Neural cell (in vitro differentiated cells): Measurements from ENCODE around the gene NPC1. TPM values are rescaled to one million over a fixed set of nuclear protein-coding genes. Genes with fewer than 3 reads are reported as not detected.

Experiments used
- H2AFZ ChIP-seq: fragments of 200-600, 300-800 bp; sonication (generic), shearing (Covaris generic); 2 replicates; pipeline ENCODE4 v1.6.0; 2014; ENCODE audit warnings: low read depth, mild to moderate bottlenecking, antibody characterized with exemption, low read length, moderate library complexity
- H3F3A ChIP-seq: fragments of 200-600 bp; shearing (Covaris generic); 2 replicates; pipeline ENCODE4 v1.6.1; 2016; ENCODE audit warnings: mild to moderate bottlenecking, moderate library complexity, mixed read lengths, antibody characterized with exemption, low read length; ENCODE audit not compliant: insufficient read depth, poor library complexity, severe bottlenecking
- H3K27ac ChIP-seq: fragments of 200-600, 300-800 bp; sonication (generic), shearing (Covaris generic); 2 replicates; pipeline ENCODE4 v1.5.1; 2014; ENCODE audit warnings: mild to moderate bottlenecking, low read length, moderate library complexity
- H3K27me3 ChIP-seq: fragments of 300-800, 200-600 bp; sonication (generic), shearing (Covaris generic); 2 replicates; pipeline ENCODE4 v1.6.0; 2014; ENCODE audit warnings: mild to moderate bottlenecking, low read depth, low read length, moderate library complexity; ENCODE audit not compliant: insufficient read depth
- H3K36me3 ChIP-seq: fragments of 300-800, 200-600 bp; sonication (generic), shearing (Covaris generic); 2 replicates; pipeline ENCODE4 v1.5.1; 2014; ENCODE audit warnings: mild to moderate bottlenecking, antibody characterized with exemption, low read length, moderate library complexity; ENCODE audit not compliant: insufficient read depth
- H3K4me2 ChIP-seq: fragments of 300-800, 200-600 bp; sonication (generic), shearing (Covaris generic); 2 replicates; pipeline ENCODE4 v1.6.0; 2014; ENCODE audit warnings: mild to moderate bottlenecking, low read length
- H3K4me3 ChIP-seq: fragments of 300-800, 200-600 bp; sonication (generic), shearing (Covaris generic); 2 replicates; pipeline ENCODE4 v1.5.1; 2014; ENCODE audit warnings: mild to moderate bottlenecking, low read length, moderate library complexity
- H3K79me2 ChIP-seq: fragments of 200-600 bp; shearing (Covaris generic); replicated peaks from 2 replicates; pipeline ENCODE4 v1.6.0; 2014; ENCODE audit warnings: mild to moderate bottlenecking, low read length, moderate library complexity; ENCODE audit not compliant: insufficient read depth
- H3K9ac ChIP-seq: fragments of 300-800, 200-600 bp; sonication (generic), shearing (Covaris generic); 2 replicates; pipeline ENCODE4 v1.6.1; 2016; ENCODE audit warnings: mild to moderate bottlenecking, low read length, mixed read lengths
- H3K9me2 ChIP-seq: fragments of 200-600 bp; shearing (Covaris generic); 2 replicates; pipeline ENCODE4 v1.6.1; 2016; ENCODE audit warnings: mild to moderate bottlenecking, low read length, mixed read lengths; ENCODE audit not compliant: insufficient read depth
- H3K9me3 ChIP-seq: fragments of 200-600, 300-800 bp; sonication (generic), shearing (Covaris generic); 2 replicates; pipeline ENCODE4 v1.6.1; 2016; ENCODE audit warnings: mild to moderate bottlenecking, mixed run types, low read length, moderate library complexity, mixed read lengths
- H4K20me1 ChIP-seq: fragments of 200-600 bp; shearing (Covaris generic); 2 replicates; pipeline ENCODE4 v1.6.1; 2016; ENCODE audit warnings: mild to moderate bottlenecking, mixed run types; ENCODE audit not compliant: insufficient read depth
- EP300 ChIP-seq: fragments of 450-650 bp; conservative IDR thresholded peaks from 2 replicates; pipeline ENCODE4 v1.6.1; 2014; ENCODE audit warnings: antibody characterized with exemption, mild to moderate bottlenecking, moderate library complexity; ENCODE audit not compliant: poor library complexity, severe bottlenecking
- EZH2 ChIP-seq: fragments of 200-600, 300-800 bp; shearing (Covaris generic), sonication (generic); IDR thresholded peaks from 2 replicates; pipeline ENCODE4 v1.6.1; 2014; ENCODE audit warnings: antibody characterized with exemption, low read length, borderline replicate concordance, mild to moderate bottlenecking; ENCODE audit not compliant: insufficient read depth, poor library complexity, severe bottlenecking
- MXI1 ChIP-seq: fragments of 450-650 bp; conservative IDR thresholded peaks from 2 replicates; pipeline ENCODE4 v1.6.1; 2014; ENCODE audit warnings: antibody characterized with exemption, mild to moderate bottlenecking; ENCODE audit not compliant: poor library complexity, severe bottlenecking
- POLR2AphosphoS5 ChIP-seq: IDR thresholded peaks from 2 replicates; pipeline ENCODE4 v1.6.1; 2012
- RAD21 ChIP-seq: fragments of 450-650 bp; conservative IDR thresholded peaks from 2 replicates; pipeline ENCODE4 v1.6.1; 2014; ENCODE audit warnings: antibody characterized with exemption, mild to moderate bottlenecking, moderate library complexity
- SMC3 ChIP-seq: fragments of 450-650 bp; conservative IDR thresholded peaks from 2 replicates; pipeline ENCODE4 v1.6.1; 2014; ENCODE audit warnings: antibody characterized with exemption, mild to moderate bottlenecking, moderate library complexity; ENCODE audit not compliant: poor library complexity
- TAF1 ChIP-seq: IDR thresholded peaks from 2 replicates; pipeline ENCODE4 v1.6.1; 2012; ENCODE audit warnings: low read depth
- polyA plus RNA-seq: library from polyadenylated mRNA; depleted of rRNA; stranded (reverse); fragments of >200 nt; gene quantifications from 2 replicates; pipeline ENCODE4 v1.2.3, GENCODE V29; 2014
- TF ChIP-seq, protein P1 (sequence below): IDR thresholded peaks from 2 replicates; pipeline ENCODE4 v1.6.1; 2012; ENCODE audit warnings: borderline replicate concordance
- TF ChIP-seq, protein P2 (sequence below): fragments of 450-650 bp; IDR thresholded peaks from 2 replicates; pipeline ENCODE4 v1.5.1; 2014; ENCODE audit warnings: antibody characterized with exemption, mild to moderate bottlenecking, moderate library complexity; ENCODE audit not compliant: poor library complexity, severe bottlenecking

NPC1 gene
- polyA plus RNA-seq, 1 donor from 2014 or later: 20.9 TPM

DNA sequence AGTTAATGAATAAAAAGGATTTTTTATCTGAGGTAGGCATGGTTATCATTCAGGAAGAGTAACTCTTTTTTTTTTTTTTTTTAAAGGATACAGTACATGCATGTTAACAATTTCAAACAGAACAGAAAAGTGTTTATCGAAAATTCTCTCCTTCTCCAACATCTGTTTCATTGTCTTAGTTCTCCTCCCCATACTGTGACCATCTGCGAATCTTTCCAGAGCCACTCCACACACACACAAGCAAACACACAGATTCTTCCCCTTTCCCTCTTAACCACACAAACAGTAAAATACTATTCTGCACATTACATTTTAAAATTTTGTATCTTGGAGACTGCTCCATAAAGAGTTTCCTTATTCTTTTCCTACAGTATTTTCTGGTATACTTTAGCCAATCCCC, 38.0 kb downstream of the NPC1 start:
- H3K27ac ChIP-seq: no peak overlapping the region
- H4K20me1 ChIP-seq: no peaks in the 10 kb centered on the region
- H3K9me2 ChIP-seq: no peaks in the 10 kb centered on the region
- TF ChIP-seq TAF1: no peak
- TF ChIP-seq POLR2AphosphoS5: no peak
- TF ChIP-seq, protein P1, sequence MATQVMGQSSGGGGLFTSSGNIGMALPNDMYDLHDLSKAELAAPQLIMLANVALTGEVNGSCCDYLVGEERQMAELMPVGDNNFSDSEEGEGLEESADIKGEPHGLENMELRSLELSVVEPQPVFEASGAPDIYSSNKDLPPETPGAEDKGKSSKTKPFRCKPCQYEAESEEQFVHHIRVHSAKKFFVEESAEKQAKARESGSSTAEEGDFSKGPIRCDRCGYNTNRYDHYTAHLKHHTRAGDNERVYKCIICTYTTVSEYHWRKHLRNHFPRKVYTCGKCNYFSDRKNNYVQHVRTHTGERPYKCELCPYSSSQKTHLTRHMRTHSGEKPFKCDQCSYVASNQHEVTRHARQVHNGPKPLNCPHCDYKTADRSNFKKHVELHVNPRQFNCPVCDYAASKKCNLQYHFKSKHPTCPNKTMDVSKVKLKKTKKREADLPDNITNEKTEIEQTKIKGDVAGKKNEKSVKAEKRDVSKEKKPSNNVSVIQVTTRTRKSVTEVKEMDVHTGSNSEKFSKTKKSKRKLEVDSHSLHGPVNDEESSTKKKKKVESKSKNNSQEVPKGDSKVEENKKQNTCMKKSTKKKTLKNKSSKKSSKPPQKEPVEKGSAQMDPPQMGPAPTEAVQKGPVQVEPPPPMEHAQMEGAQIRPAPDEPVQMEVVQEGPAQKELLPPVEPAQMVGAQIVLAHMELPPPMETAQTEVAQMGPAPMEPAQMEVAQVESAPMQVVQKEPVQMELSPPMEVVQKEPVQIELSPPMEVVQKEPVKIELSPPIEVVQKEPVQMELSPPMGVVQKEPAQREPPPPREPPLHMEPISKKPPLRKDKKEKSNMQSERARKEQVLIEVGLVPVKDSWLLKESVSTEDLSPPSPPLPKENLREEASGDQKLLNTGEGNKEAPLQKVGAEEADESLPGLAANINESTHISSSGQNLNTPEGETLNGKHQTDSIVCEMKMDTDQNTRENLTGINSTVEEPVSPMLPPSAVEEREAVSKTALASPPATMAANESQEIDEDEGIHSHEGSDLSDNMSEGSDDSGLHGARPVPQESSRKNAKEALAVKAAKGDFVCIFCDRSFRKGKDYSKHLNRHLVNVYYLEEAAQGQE: no peak
- TF ChIP-seq, protein P2, sequence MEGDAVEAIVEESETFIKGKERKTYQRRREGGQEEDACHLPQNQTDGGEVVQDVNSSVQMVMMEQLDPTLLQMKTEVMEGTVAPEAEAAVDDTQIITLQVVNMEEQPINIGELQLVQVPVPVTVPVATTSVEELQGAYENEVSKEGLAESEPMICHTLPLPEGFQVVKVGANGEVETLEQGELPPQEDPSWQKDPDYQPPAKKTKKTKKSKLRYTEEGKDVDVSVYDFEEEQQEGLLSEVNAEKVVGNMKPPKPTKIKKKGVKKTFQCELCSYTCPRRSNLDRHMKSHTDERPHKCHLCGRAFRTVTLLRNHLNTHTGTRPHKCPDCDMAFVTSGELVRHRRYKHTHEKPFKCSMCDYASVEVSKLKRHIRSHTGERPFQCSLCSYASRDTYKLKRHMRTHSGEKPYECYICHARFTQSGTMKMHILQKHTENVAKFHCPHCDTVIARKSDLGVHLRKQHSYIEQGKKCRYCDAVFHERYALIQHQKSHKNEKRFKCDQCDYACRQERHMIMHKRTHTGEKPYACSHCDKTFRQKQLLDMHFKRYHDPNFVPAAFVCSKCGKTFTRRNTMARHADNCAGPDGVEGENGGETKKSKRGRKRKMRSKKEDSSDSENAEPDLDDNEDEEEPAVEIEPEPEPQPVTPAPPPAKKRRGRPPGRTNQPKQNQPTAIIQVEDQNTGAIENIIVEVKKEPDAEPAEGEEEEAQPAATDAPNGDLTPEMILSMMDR: no peak
- TF ChIP-seq EZH2: no peak
- no peak for TF ChIP-seq SMC3
- TF ChIP-seq RAD21: no peak
- no peak for TF ChIP-seq EP300
- no peak for TF ChIP-seq MXI1
- H3K36me3 ChIP-seq: no peaks in the 10 kb centered on the region
- no peaks in the 10 kb centered on the region for H3F3A ChIP-seq
- H3K4me3 ChIP-seq: no peak overlapping the region
- no peak overlapping the region for H3K4me2 ChIP-seq
- no peaks in the 10 kb centered on the region for H3K79me2 ChIP-seq
- H3K27me3 ChIP-seq: no peaks in the 10 kb centered on the region
- H2AFZ ChIP-seq: no peak overlapping the region
- H3K9ac ChIP-seq: no peak overlapping the region
- no peaks in the 10 kb centered on the region for H3K9me3 ChIP-seq

- no peaks in the 10 kb centered on the region for H3K9me2 ChIP-seq
- no peak overlapping the region for H3K27ac ChIP-seq
- H3K4me3 ChIP-seq: no peak overlapping the region
- no peak overlapping the region for H3K4me2 ChIP-seq
- H3K9ac ChIP-seq: no peak overlapping the region
- no peaks in the 10 kb centered on the region for H3K9me3 ChIP-seq
- TF ChIP-seq, protein P1: no peak
- TF ChIP-seq EP300: no peak
- no peak for TF ChIP-seq MXI1
- TF ChIP-seq SMC3: no peak
- TF ChIP-seq RAD21: no peak
- H4K20me1 ChIP-seq: no peaks in the 10 kb centered on the region
- no peaks in the 10 kb centered on the region for H3K36me3 ChIP-seq
- H3F3A ChIP-seq: no peaks in the 10 kb centered on the region
- no peaks in the 10 kb centered on the region for H3K27me3 ChIP-seq
- no peaks in the 10 kb centered on the region for H3K79me2 ChIP-seq
- no peak overlapping the region for H2AFZ ChIP-seq
Observed at GRCh38 chr18:23547846-23548245, 38.5 kb downstream of the NPC1 start.
